KMS-11 (cell line): ENCODE measurements around the gene TTC3.

Experiments
- H2AFZ ChIP-seq: fragments of 200-600 bp; sonication (generic); 2 replicates; pipeline ENCODE4 v1.6.1; 2016; ENCODE audit warnings: antibody characterized with exemption, mixed run types, low read depth
- H3K27ac ChIP-seq: fragments of 200-600 bp; sonication (generic); 2 replicates; pipeline ENCODE4 v1.6.1; 2016; ENCODE audit warnings: mild to moderate bottlenecking, mixed run types
- H3K27me3 ChIP-seq: fragments of 200-600 bp; sonication (generic); 2 replicates; pipeline ENCODE4 v1.6.1; 2017; ENCODE audit warnings: mild to moderate bottlenecking, low read depth, mixed run types, moderate library complexity; ENCODE audit not compliant: insufficient read depth
- H3K36me3 ChIP-seq: fragments of 200-600 bp; sonication (generic); 2 replicates; pipeline ENCODE4 v1.6.1; 2017; ENCODE audit warnings: mild to moderate bottlenecking, mixed run types; ENCODE audit not compliant: insufficient read depth
- H3K4me1 ChIP-seq: fragments of 200-600 bp; sonication (generic); 2 replicates; pipeline ENCODE4 v1.6.1; 2016; ENCODE audit warnings: mild to moderate bottlenecking, low read depth, mixed run types; ENCODE audit not compliant: poor library complexity, severe bottlenecking
- H3K4me2 ChIP-seq: fragments of 200-600 bp; sonication (generic); 2 replicates; pipeline ENCODE4 v1.7.0; 2016; ENCODE audit warnings: mild to moderate bottlenecking, mixed run types
- H3K4me3 ChIP-seq: fragments of 200-600 bp; sonication (generic); IDR thresholded peaks from 2 replicates; pipeline ENCODE4 v1.6.1; 2017; ENCODE audit warnings: low read depth, low read length, mixed read lengths; ENCODE audit not compliant: insufficient read depth
- H3K79me2 ChIP-seq: fragments of 200-600 bp; sonication (generic); 2 replicates; pipeline ENCODE4 v1.6.1; 2016; ENCODE audit warnings: low read depth, mixed run types; ENCODE audit not compliant: insufficient read depth
- H3K9ac ChIP-seq: fragments of 200-600 bp; sonication (generic); 2 replicates; pipeline ENCODE4 v1.6.1; 2016; ENCODE audit warnings: mild to moderate bottlenecking, mixed run types
- H4K20me1 ChIP-seq: fragments of 200-600 bp; sonication (generic); 2 replicates; pipeline ENCODE4 v1.6.1; 2016; ENCODE audit warnings: mild to moderate bottlenecking, mixed run types; ENCODE audit not compliant: insufficient read depth
- TF ChIP-seq, protein P1 (sequence below): fragments of 200-600 bp; sonication (generic); conservative IDR thresholded peaks from 2 replicates; pipeline ENCODE4 v1.6.1; 2017; ENCODE audit warnings: low read depth, mild to moderate bottlenecking, antibody characterized with exemption, low read length, moderate library complexity, mixed read lengths

Gene TTC3

DNA sequence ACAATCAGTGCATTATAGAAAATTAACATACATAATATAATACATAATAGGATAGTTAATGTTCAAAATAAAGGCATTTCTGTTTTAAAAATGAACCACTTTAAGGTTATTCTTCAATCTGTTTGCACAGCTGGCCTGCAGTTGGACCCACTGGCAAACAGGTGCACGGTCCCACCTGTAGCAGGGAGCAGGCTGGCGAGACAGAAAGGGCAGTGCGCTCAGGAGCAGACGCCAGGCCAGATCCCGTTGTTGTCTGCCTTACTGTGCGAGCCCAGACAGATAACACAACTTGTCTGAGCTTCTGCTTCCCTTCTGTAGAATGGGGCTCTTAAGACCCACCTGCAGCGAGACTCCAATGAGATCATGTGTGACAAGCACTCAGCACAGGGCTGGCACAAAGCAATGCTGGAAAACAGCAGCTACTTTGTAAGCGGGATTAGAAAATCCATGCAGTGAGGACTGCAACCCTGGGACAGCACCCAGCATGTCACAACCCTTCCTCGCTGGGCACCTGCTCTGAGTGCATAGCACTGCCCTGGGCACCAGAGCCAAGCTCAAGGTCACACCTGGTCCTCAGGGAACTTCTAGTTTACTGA is 160.6 kb downstream of the TTC3 start:
- Histone ChIP-seq H3K4me1 (no peaks in the 10 kb centered on the region), H3K27me3 (no peaks in the 10 kb centered on the region), H3K9ac (no peak overlapping the region), H4K20me1 (no peaks in the 10 kb centered on the region), H2AFZ (no peak overlapping the region), H3K36me3 (peaks cover 12% of the 10 kb centered on the region; the same call in 1 of the 2 replicates), H3K4me3 (no peak overlapping the region), H3K79me2 (peaks cover 12% of the 10 kb centered on the region), H3K27ac (no peak overlapping the region), H3K4me2 (no peak overlapping the region)
- TF ChIP-seq, protein P1, sequence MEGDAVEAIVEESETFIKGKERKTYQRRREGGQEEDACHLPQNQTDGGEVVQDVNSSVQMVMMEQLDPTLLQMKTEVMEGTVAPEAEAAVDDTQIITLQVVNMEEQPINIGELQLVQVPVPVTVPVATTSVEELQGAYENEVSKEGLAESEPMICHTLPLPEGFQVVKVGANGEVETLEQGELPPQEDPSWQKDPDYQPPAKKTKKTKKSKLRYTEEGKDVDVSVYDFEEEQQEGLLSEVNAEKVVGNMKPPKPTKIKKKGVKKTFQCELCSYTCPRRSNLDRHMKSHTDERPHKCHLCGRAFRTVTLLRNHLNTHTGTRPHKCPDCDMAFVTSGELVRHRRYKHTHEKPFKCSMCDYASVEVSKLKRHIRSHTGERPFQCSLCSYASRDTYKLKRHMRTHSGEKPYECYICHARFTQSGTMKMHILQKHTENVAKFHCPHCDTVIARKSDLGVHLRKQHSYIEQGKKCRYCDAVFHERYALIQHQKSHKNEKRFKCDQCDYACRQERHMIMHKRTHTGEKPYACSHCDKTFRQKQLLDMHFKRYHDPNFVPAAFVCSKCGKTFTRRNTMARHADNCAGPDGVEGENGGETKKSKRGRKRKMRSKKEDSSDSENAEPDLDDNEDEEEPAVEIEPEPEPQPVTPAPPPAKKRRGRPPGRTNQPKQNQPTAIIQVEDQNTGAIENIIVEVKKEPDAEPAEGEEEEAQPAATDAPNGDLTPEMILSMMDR = no peak

DNA sequence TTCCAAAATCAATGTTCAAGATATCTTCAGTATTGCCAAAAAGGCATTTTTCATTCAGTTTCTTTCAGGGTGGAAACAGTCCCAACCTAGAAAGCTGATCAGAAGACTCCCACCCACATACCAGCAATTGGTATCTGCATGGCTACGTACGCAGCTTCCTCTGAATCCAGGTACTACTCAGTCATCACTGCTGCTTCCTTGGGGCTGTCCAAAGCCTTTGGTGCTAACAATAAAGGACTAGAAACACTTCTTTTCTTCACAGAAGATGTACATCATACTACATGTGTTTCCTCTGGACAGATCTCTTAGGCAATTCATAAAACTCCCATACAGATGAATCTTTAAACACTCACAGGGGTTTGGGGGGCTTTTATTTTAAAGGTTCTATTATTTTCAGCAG is 164.3 kb downstream of the TTC3 start:
- H3K79me2 ChIP-seq = no peaks in the 10 kb centered on the region
- TF ChIP-seq, protein P1 = no peak
- peaks cover 1% of the 10 kb centered on the region; the same call in 1 of the 2 replicates for H3K36me3 ChIP-seq
- no peaks in the 10 kb centered on the region for H4K20me1 ChIP-seq
- H2AFZ ChIP-seq = no peak overlapping the region
- H3K27me3 ChIP-seq = no peaks in the 10 kb centered on the region
- no peak overlapping the region for H3K4me3 ChIP-seq
- H3K4me1 ChIP-seq = no peaks in the 10 kb centered on the region
- H3K27ac ChIP-seq = no peak overlapping the region
- no peak overlapping the region for H3K4me2 ChIP-seq
- H3K9ac ChIP-seq = no peak overlapping the region

DNA sequence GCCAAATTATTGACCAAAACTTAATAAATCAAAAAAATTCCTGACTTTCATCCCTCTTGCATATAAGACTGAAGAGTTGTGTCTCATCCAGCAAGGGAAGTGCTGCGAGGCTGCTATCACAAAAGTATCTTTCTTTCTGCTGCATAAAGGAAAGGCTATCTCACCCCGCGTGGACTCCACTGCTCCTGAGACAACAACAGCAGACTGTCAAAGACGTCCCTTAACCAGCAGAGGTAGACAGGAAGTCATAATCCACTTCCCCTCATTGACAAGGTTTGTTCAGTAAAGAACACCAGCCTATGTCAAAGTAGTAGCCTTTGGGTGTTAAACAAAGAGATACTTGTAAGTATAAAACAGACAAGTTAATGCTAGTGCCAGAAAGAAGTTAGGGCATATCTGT is 164.7 kb downstream of the TTC3 start:
- Histone ChIP-seq H3K27ac (no peak overlapping the region), H3K4me3 (no peak overlapping the region), H3K79me2 (no peaks in the 10 kb centered on the region), H3K4me2 (no peak overlapping the region), H3K36me3 (no peaks in the 10 kb centered on the region), H4K20me1 (no peaks in the 10 kb centered on the region), H2AFZ (no peak overlapping the region), H3K4me1 (no peaks in the 10 kb centered on the region), H3K9ac (no peak overlapping the region), H3K27me3 (no peaks in the 10 kb centered on the region)
- TF ChIP-seq, protein P1 = no peak

DNA sequence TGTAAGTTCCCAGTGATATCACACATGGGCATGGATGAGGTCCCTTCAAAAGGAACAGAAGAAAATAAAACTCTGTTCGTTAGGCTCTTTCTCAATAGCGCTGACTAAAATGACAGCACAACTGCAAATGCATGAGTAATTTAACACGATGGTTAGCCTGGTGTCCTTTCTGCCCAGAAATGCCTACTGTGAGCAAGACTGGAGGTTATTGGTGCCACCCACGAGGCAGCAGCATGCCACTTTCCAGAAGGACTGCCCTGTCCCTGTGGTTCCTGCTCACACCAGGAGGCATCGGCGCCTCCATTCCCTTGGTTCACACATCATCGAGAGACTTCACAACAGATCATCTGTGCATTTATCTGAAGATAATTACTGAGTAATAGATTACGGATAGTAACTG is 167.9 kb downstream of the TTC3 start:
- no peak overlapping the region for H2AFZ ChIP-seq
- H3K27ac ChIP-seq = no peak overlapping the region
- H3K79me2 ChIP-seq = peaks cover 11% of the 10 kb centered on the region; the same call in 1 of the 2 replicates
- H3K4me1 ChIP-seq = no peaks in the 10 kb centered on the region
- TF ChIP-seq, protein P1 = no peak
- H4K20me1 ChIP-seq = no peaks in the 10 kb centered on the region
- no peak overlapping the region for H3K4me2 ChIP-seq
- H3K4me3 ChIP-seq = no peak overlapping the region
- no peak overlapping the region for H3K9ac ChIP-seq
- no peaks in the 10 kb centered on the region for H3K36me3 ChIP-seq
- no peaks in the 10 kb centered on the region for H3K27me3 ChIP-seq
